K562 (cell line): ENCODE data around the gene HMX3. TPM values are rescaled to one million over a fixed set of nuclear protein-coding genes. Genes with fewer than 3 reads are reported as not detected.

Experiments used
- CEBPG ChIP-seq, 3 experiments: fragments of 200-800 bp in 1 of 3; sonication (Bioruptor generic) in 1 of 3; sonication (generic) in 1 of 3; formaldehyde crosslinking in 1 of 3; IDR thresholded peaks in 2 of 3; conservative IDR thresholded peaks in 1 of 3; 2 replicates each; pipeline versions ENCODE4 v1.6.1 to v1.8.0; 2016 to 2022; ENCODE audit warnings: missing compliant biosample characterization in 2 of 3, missing genetic modification characterization in 2 of 3, mild to moderate bottlenecking in 1 of 3, missing genetic modification reagents in 1 of 3
- CSDE1 ChIP-seq, 2 experiments: fragments of 450-650 bp; IDR thresholded peaks; 2 replicates each; pipeline ENCODE4 v1.6.1; 2016; ENCODE audit warnings: mild to moderate bottlenecking in 1 of 2
- CXXC5 ChIP-seq: fragments of 250-450 bp; sonication (Bioruptor Pico); IDR thresholded peaks from 2 replicates; pipeline ENCODE4 v1.8.0; 2022; ENCODE audit warnings: inconsistent platforms, mild to moderate bottlenecking, moderate library complexity
- FOXK1 ChIP-seq: sonication (generic); formaldehyde crosslinking; IDR thresholded peaks from 2 replicates; pipeline ENCODE4 v1.8.0; 2022; ENCODE audit warnings: missing genetic modification reagents, mild to moderate bottlenecking, borderline replicate concordance
- NKRF ChIP-seq: fragments of 450-650 bp; IDR thresholded peaks from 2 replicates; pipeline ENCODE4 v1.6.1; 2016; ENCODE audit warnings: borderline replicate concordance
- RAD21 ChIP-seq, 2 experiments: fragments of 250-450 bp in 1 of 2; fragments of 450-650 bp in 1 of 2; sonication (Bioruptor Pico) in 1 of 2; formaldehyde crosslinking in 1 of 2; IDR thresholded peaks in 1 of 2; conservative IDR thresholded peaks in 1 of 2; 2 replicates each; pipeline versions ENCODE4 v1.4.0 to v1.8.0; 2020 to 2022; ENCODE audit warnings: mild to moderate bottlenecking in 2 of 2, moderate library complexity in 1 of 2
- REST ChIP-seq, 2 experiments: fragments of 450-650 bp; formaldehyde crosslinking in 1 of 2; IDR thresholded peaks; 2 replicates each; pipeline versions ENCODE4 v1.4.0 to v1.6.1; 2014 to 2020; ENCODE audit warnings: mild to moderate bottlenecking in 2 of 2, borderline replicate concordance in 1 of 2, low read depth in 1 of 2
- XRCC5 ChIP-seq: fragments of 200-400 bp; formaldehyde crosslinking; IDR thresholded peaks from 2 replicates; pipeline ENCODE4 v1.6.1; 2017; ENCODE audit warnings: low read depth, mild to moderate bottlenecking, low read length
- ZNF24 ChIP-seq: fragments of 450-650 bp; IDR thresholded peaks from 2 replicates; pipeline ENCODE4 v1.6.1; 2016
- ZNF398 ChIP-seq: fragments of 250-450 bp; sonication (Bioruptor Pico); IDR thresholded peaks from 2 replicates; pipeline ENCODE4 v1.8.0; 2021; ENCODE audit warnings: moderate library complexity, mild to moderate bottlenecking, inconsistent platforms
- polyA plus RNA-seq, 8 experiments: library from polyadenylated mRNA; depleted of rRNA in 4 of 8; stranded (reverse) in 5 of 8; unstranded in 3 of 8; fragments of >200 nt; fragmentation: Nextera tagmentation in 2 of 8; fragmentation: Illumina TruSeq in 1 of 8; extraction: Ambion mirVana in 2 of 8; extraction: Trizol in 1 of 8; gene quantifications; 2 replicates each; pipeline versions ENCODE4 v1.2.1 to v1.2.3, GENCODE V29; 2011 to 2014; ENCODE audit warnings: inconsistent platforms in 1 of 8, missing spikeins in 1 of 8
- total RNA-seq, 7 experiments: library from RNA; depleted of rRNA in 6 of 7; stranded (reverse); fragments of >200 nt in 6 of 7; fragmentation: Illumina TruSeq in 2 of 7; extraction: Trizol in 2 of 7; gene quantifications; 2 replicates each; pipeline versions ENCODE4 v1.2.1 to v1.2.3, GENCODE V29; 2011 to 2021; ENCODE audit warnings: low replicate concordance in 1 of 7

Gene HMX3
- total and polyA plus RNA-seq, 9 of the 15 experiments (the other 6 are each of a cell fraction or from before 2014, with no cell fraction given): 0.55 to 43.5 (median 7.4) TPM; not detected in 2

GRCh38 chr10:123132576-123133477, 2.9 kb upstream of the HMX3 start (continued):
- TF ChIP-seq FOXK1 (CRISPR knock-in tag): no peak
- 0 out of 2 replicates have a peak, but pooled peaks have one; percentile 43 for TF ChIP-seq XRCC5
- TF ChIP-seq ZNF398 (CRISPR knock-in tag): no peak
- TF ChIP-seq CSDE1 (IDR thresholded peaks at IDR 0.05): no peak
- no peak for TF ChIP-seq CEBPG (CRISPR knock-in tag; IDR thresholded peaks at IDR 0.05)
- TF ChIP-seq CEBPG (tag; conservative IDR thresholded peaks at IDR 0.05 in 1 of 2, IDR thresholded peaks at IDR 0.05 in 1 of 2): no peak
- TF ChIP-seq REST (IDR thresholded peaks at IDR 0.05; ENCODE audit: borderline replicate concordance): peak; percentile 66; the same call in 1 of the 2 replicates
- TF ChIP-seq REST (CRISPR knock-in tag; IDR thresholded peaks at IDR 0.05; ENCODE audit: low read depth): no peak
- 0 out of 2 replicates have a peak, but pooled peaks have one; percentile 15 for TF ChIP-seq CXXC5 (CRISPR knock-in tag)
- no peak for TF ChIP-seq NKRF
- peak; percentile 88 for TF ChIP-seq ZNF24
- TF ChIP-seq RAD21 (CRISPR knock-in tag; conservative IDR thresholded peaks at IDR 0.05 in 1 of 2, IDR thresholded peaks at IDR 0.05 in 1 of 2): peak; percentile 63 to 81
